ENCODE results near the gene CD82. TPM values are rescaled to one million over a fixed set of nuclear protein-coding genes. Genes with fewer than 3 reads are reported as not detected.

Gene CD82
- total RNA-seq, 1 donor from 2014 or later, result 28.3 TPM

GRCh38 chr11:44564670-44565210 is 723 bp upstream of the CD82 start:
- H3K27ac ChIP-seq, result peak overlapping the region; percentile 98 to 99
- H3K36me3 ChIP-seq, result no peaks in the 10 kb centered on the region
- peak overlapping the region; percentile 58 to 61 for H3K4me3 ChIP-seq
- H3K27me3 ChIP-seq, result no peaks in the 10 kb centered on the region
- intact Hi-C loops (cut with DNase I), result loop anchor here (1.0 to 10.0 kb wide), 8 partner anchors 28 to 1558 kb away; partner anchors contain the start of gene PHF21A
- no peak for TF ChIP-seq CTCF (IDR thresholded peaks at IDR 0.05)
- H3K4me1 ChIP-seq, result peaks cover 14 to 43% of the 10 kb centered on the region in 2 donors
- no peaks in the 10 kb centered on the region for H3K9me3 ChIP-seq
- DNase-seq (ENCODE audit: low spot score in 2 of 2), result peak; percentile 84 to 97

DNA sequence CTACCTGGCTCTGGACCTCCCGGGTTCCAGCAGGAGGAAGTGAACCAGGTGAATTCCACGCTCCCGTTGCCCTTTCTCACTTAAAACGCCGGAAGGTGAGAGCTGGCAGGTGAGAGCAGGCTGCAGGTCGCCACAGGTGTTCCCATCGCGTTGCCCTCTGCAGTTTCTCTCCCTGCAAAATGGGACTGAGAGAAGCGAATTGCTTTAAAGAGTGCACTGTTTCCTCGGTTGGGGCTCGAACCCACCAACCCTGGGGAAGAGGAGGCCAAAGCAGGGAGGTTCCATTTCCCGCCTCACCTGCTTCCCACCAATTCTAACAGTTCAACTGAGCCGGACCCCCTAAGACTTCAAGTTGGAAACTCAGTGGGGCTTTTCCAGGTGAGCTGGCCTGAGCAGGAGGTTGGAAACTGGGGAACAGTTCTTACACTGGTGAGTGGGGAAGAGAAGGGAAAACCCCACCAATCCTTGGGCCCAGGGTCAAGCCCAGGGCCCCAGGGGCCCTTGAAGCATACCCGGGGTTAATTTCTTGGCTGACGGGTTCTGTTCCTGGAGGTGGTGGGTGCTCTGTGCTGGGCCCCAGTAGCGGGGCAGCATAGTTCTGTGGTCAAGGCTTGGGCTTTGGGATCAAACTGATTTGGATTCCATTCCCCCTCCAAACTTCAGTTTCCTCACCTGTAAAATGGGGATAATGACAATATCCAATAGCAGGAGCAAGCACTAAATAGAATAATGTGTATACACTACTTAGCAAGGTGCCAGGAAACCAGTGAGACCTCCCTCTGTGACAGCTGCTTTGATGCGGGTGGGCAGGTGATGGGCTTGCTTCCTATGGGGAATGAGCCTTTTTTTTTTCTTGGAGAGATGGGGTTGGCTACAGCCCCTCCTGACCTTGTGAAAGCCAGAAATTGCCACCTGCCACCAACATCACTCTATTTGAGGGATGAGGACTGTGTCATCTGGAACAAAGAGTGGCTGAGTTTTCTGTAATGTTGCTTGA is 788 bp downstream of the CD82 start:
- Histone ChIP-seq H3K4me3 (peak overlapping the region; percentile 61 to 65), H3K27me3 (no peaks in the 10 kb centered on the region), H3K9me3 (no peaks in the 10 kb centered on the region), H3K27ac (peak overlapping the region; percentile 26 to 68), H3K36me3 (no peaks in the 10 kb centered on the region), H3K4me1 (peaks cover 14 to 43% of the 10 kb centered on the region in 2 donors)
- intact Hi-C loops (cut with DNase I), result loop anchor here (1.0 to 10.0 kb wide), 6 partner anchors 26 to 1556 kb away; partner anchors contain the start of gene PHF21A
- DNase-seq (ENCODE audit: low spot score in 2 of 2), result no peak
- TF ChIP-seq CTCF (IDR thresholded peaks at IDR 0.05), result no peak

DNA sequence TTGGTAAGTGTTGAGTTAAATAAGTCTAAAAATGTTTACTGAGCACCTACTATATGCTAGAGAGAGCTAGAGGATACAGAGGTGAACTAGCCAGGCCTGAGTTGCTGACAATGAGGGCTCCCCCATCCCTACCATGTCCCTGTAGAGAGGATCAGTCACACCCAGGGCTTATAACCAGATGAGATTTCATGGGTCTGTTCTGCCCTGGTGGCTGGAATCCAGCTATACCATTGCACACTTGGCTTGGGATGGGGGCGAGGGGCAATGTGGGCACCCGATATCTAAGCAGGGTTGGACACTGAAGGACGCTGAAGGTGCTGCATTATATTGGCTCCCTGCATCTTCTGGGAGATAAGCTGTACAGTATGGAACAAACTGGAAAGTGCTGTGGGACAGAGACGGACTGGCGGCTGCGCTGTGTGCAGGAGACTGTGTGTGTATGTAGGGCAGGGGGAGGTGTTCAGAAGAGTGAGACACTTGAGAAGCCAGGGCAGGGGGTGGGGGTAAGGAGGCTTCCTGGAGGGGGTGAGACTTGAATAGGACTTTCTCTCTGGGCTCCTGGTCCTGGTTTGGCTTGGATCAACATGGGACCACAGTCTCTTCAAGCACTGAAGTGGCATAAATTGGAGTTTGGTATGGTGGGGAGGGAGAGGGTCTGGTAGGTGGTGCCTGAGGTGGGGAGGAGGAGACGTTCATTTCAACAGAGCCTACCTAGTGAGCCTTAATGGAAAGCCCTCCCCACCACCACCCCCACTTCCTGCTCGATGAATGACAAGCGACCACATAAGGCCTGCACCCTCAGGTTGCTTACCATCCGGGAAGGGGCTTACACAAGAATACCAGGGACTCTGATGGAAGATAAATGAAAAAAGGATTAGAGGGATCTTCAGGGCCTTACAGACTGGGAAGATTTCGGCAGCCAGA is 1.8 kb downstream of the CD82 start:
- no peak for DNase-seq (ENCODE audit: low spot score in 2 of 2)

DNA sequence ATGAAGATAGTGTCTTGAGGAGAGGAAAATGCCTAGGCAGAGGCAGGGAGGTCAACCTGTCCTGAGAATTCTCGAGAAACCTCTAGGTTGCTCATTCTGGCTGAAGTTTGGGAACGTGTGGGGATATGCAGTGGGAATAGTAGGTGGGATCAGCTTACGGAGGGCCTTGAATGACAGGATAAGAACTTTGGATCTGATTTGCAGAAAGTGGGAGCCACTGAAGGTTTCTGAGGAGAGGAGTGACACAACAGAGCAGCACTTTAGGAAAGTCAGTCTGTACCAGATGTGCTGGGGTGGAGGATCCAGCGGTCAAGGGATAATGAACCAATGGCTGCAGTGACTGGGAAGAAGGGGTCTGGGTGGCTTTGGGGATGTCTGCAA is 2.4 kb downstream of the CD82 start:
- intact Hi-C loops (cut with DNase I), result loop anchor here (5.0 to 10.0 kb wide), 4 partner anchors 194 to 1554 kb away; partner anchors contain the start of gene PHF21A
- Histone ChIP-seq H3K27me3 (no peaks in the 10 kb centered on the region), H3K4me1 (peaks cover 14 to 43% of the 10 kb centered on the region in 2 donors), H3K4me3 (no peak overlapping the region), H3K36me3 (no peaks in the 10 kb centered on the region), H3K9me3 (no peaks in the 10 kb centered on the region), H3K27ac (peak overlapping the region; percentile 66 to 72)
- DNase-seq (ENCODE audit: low spot score in 2 of 2), result no peak
- TF ChIP-seq CTCF (IDR thresholded peaks at IDR 0.05), result no peak

More for the DNA sequence above, 1.8 kb downstream of the CD82 start:
- H3K9me3 ChIP-seq, result no peaks in the 10 kb centered on the region
- TF ChIP-seq CTCF (IDR thresholded peaks at IDR 0.05), result no peak
- peak overlapping the region in 1 of 2 donors; percentile 66 for H3K27ac ChIP-seq
- intact Hi-C loops (cut with DNase I), result loop anchor here (5.0 to 10.0 kb wide), 4 partner anchors 195 to 1555 kb away; partner anchors contain the start of gene PHF21A
- H3K36me3 ChIP-seq, result no peaks in the 10 kb centered on the region
- H3K27me3 ChIP-seq, result no peaks in the 10 kb centered on the region
- peaks cover 14 to 43% of the 10 kb centered on the region in 2 donors for H3K4me1 ChIP-seq
- H3K4me3 ChIP-seq, result peak overlapping the region in 1 of 2 donors; percentile 65

DNA sequence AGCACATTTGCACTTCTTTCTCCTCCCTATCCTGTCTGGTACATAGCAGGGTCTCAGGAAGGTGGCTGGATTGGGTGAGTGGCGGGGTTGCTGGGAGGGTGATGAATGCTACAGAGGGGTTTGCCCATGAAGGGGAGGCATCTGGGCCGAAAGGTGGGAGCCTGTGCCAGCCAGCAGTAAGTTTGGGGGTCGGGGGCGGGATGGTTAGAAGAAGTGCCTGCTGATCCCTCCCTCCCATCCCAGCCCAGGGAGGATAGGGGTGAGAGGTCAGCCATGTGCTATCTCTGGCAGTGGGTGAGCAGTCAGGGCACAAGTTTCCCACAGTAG is 2.8 kb downstream of the CD82 start:
- no peaks in the 10 kb centered on the region for H3K36me3 ChIP-seq
- H3K27ac ChIP-seq, result peak overlapping the region; percentile 66 to 72

More for the DNA sequence above, 2.8 kb downstream of the CD82 start:
- H3K27me3 ChIP-seq, result no peaks in the 10 kb centered on the region
- H3K4me3 ChIP-seq, result no peak overlapping the region
- no peaks in the 10 kb centered on the region for H3K9me3 ChIP-seq
- no peak for DNase-seq (ENCODE audit: low spot score in 2 of 2)
- intact Hi-C loops (cut with DNase I), result loop anchor here (5.0 to 10.0 kb wide), 4 partner anchors 194 to 1554 kb away; partner anchors contain the start of gene PHF21A
- no peak for TF ChIP-seq CTCF (IDR thresholded peaks at IDR 0.05)
- H3K4me1 ChIP-seq, result peaks cover 14 to 41% of the 10 kb centered on the region in 2 donors
